Fibroblast of lung (primary cell): ENCODE measurements around the gene TGFB1. TPM values are rescaled to one million over a fixed set of nuclear protein-coding genes. Genes with fewer than 3 reads are reported as not detected.

Source experiments
- DNase-seq, 2 donors: peaks; one replicate each; pipeline versions ENCODE4 v3.0.0 to v3.0.0-alpha.2; 2010; ENCODE audit warnings: low read depth in 2 of 2
- H2AFZ ChIP-seq: 2 replicates; pipeline ENCODE4 v1.5.1; 2012; ENCODE audit warnings: low read length, control low read depth, inconsistent platforms
- H3K27ac ChIP-seq: 2 replicates; pipeline ENCODE4 v1.5.1; 2011; ENCODE audit warnings: low read length, control low read depth; ENCODE audit not compliant: insufficient read depth
- H3K27me3 ChIP-seq: 2 replicates; pipeline ENCODE4 v1.5.1; 2011; ENCODE audit warnings: mild to moderate bottlenecking, low read length; ENCODE audit not compliant: control insufficient read depth, insufficient read depth
- H3K36me3 ChIP-seq: 2 replicates; pipeline ENCODE4 v1.5.1; 2011; ENCODE audit warnings: low read length; ENCODE audit not compliant: control insufficient read depth, insufficient read depth
- H3K4me1 ChIP-seq: 2 replicates; pipeline ENCODE4 v1.5.1; 2011; ENCODE audit warnings: low read length; ENCODE audit not compliant: control insufficient read depth, insufficient read depth; ENCODE audit errors: extremely low read depth
- H3K4me2 ChIP-seq: 2 replicates; pipeline ENCODE4 v1.5.1; 2011; ENCODE audit warnings: low read length, control low read depth; ENCODE audit not compliant: insufficient read depth; ENCODE audit errors: extremely low read depth
- H3K4me3 ChIP-seq, 4 experiments: fragments of 200-600 bp in 1 of 4; sonication (generic) in 1 of 4; replicated peaks in 1 of 4; 2 replicates each; pipeline ENCODE4 v1.5.1; 2011 to 2016; ENCODE audit warnings: low read length in 4 of 4, low read depth in 3 of 4, mild to moderate bottlenecking in 3 of 4, control low read depth in 2 of 4, inconsistent platforms in 1 of 4, mixed read lengths in 1 of 4; ENCODE audit not compliant: insufficient read depth in 1 of 4; ENCODE audit errors: control extremely low read depth in 1 of 4
- H3K79me2 ChIP-seq: 2 replicates; pipeline ENCODE4 v1.5.1; 2012; ENCODE audit warnings: mild to moderate bottlenecking, low read length, inconsistent platforms; ENCODE audit not compliant: control insufficient read depth, insufficient read depth
- H3K9ac ChIP-seq: 2 replicates; pipeline ENCODE4 v1.5.1; 2011; ENCODE audit warnings: mild to moderate bottlenecking, low read length, control low read depth; ENCODE audit not compliant: insufficient read depth
- H3K9me3 ChIP-seq: 2 replicates; pipeline ENCODE4 v1.5.1; 2012; ENCODE audit warnings: low read depth, low read length; ENCODE audit not compliant: control insufficient read depth, insufficient read depth
- H4K20me1 ChIP-seq: 2 replicates; pipeline ENCODE4 v1.5.1; 2011; ENCODE audit warnings: low read length; ENCODE audit not compliant: control insufficient read depth, insufficient read depth; ENCODE audit errors: extremely low read depth
- CTCF ChIP-seq, 2 donors: IDR thresholded peaks in 1 of 2; conservative IDR thresholded peaks in 1 of 2; 1 replicate in 1 of 2; 2 replicates in 1 of 2; pipeline ENCODE4 v1.5.1; 2011 to 2012; ENCODE audit warnings: low read length in 2 of 2, control low read depth in 1 of 2, inconsistent platforms in 1 of 2, low read depth in 1 of 2, mild to moderate bottlenecking in 1 of 2
- EZH2 ChIP-seq: IDR thresholded peaks from 2 replicates; pipeline ENCODE4 v1.5.1; 2012; ENCODE audit warnings: low read length, control low read depth, mild to moderate bottlenecking; ENCODE audit errors: missing control alignments
- polyA plus RNA-seq, 2 donors: library from polyadenylated mRNA; depleted of rRNA in 1 of 2; stranded (reverse) in 1 of 2; unstranded in 1 of 2; fragments of >200 nt; gene quantifications; 2 replicates each; pipeline ENCODE4 v1.2.1, GENCODE V29; 2011 to 2012; ENCODE audit warnings: missing spikeins in 1 of 2
- total RNA-seq: library from RNA; depleted of rRNA; stranded (reverse); fragments of >200 nt; gene quantifications from 2 replicates; pipeline ENCODE4 v1.2.1, GENCODE V29; 2014

Gene TGFB1
- total and polyA plus RNA-seq, 2 donors (not counting 1 experiment from before 2014, with no cell fraction given), result 4.2 to 14.4 TPM

GRCh38 chr19:41328842-41329225, 24.9 kb downstream of the TGFB1 start:
- no peak overlapping the region for H3K4me3 ChIP-seq

GRCh38 chr19:41328157-41328841, 25.4 kb downstream of the TGFB1 start:
- Histone ChIP-seq H3K36me3 (peaks cover 16% of the 10 kb centered on the region), H2AFZ (no peak overlapping the region), H3K27me3 (no peaks in the 10 kb centered on the region), H4K20me1 (no peaks in the 10 kb centered on the region), H3K27ac (peak overlapping the region; percentile 67), H3K9me3 (no peaks in the 10 kb centered on the region), H3K4me2 (no peak overlapping the region), H3K9ac (no peak overlapping the region), H3K4me3 (no peak overlapping the region), H3K4me1 (peaks cover 41% of the 10 kb centered on the region), H3K79me2 (no peaks in the 10 kb centered on the region)
- TF ChIP-seq EZH2, result no peak
- TF ChIP-seq CTCF (conservative IDR thresholded peaks at IDR 0.05 in 1 of 2, IDR thresholded peaks at IDR 0.05 in 1 of 2; ENCODE audit: low read depth in 1 of 2, low read length in 2 of 2), result no peak
- DNase-seq, result peak; percentile 34 to 54

More at GRCh38 chr19:41328842-41329225, 24.9 kb downstream of the TGFB1 start:
- no peak for DNase-seq
- H3K36me3 ChIP-seq, result peaks cover 16% of the 10 kb centered on the region
- no peaks in the 10 kb centered on the region for H4K20me1 ChIP-seq
- no peak overlapping the region for H2AFZ ChIP-seq
- H3K27me3 ChIP-seq, result no peaks in the 10 kb centered on the region
- no peaks in the 10 kb centered on the region for H3K79me2 ChIP-seq
- H3K27ac ChIP-seq, result peak overlapping the region; percentile 35
- H3K4me1 ChIP-seq, result peaks cover 38% of the 10 kb centered on the region
- H3K9ac ChIP-seq, result no peak overlapping the region
- no peak overlapping the region for H3K4me2 ChIP-seq
- no peaks in the 10 kb centered on the region for H3K9me3 ChIP-seq
- TF ChIP-seq CTCF (conservative IDR thresholded peaks at IDR 0.05 in 1 of 2, IDR thresholded peaks at IDR 0.05 in 1 of 2; ENCODE audit: low read depth in 1 of 2, low read length in 2 of 2) (no peak), EZH2 (no peak)

GRCh38 chr19:41327576-41328156, 26.1 kb downstream of the TGFB1 start:
- H3K4me1 ChIP-seq, result peaks cover 47% of the 10 kb centered on the region

More at GRCh38 chr19:41327576-41328156, 26.1 kb downstream of the TGFB1 start:
- TF ChIP-seq EZH2, result no peak
- TF ChIP-seq CTCF (conservative IDR thresholded peaks at IDR 0.05 in 1 of 2, IDR thresholded peaks at IDR 0.05 in 1 of 2; ENCODE audit: low read depth in 1 of 2, low read length in 2 of 2), result no peak
- no peaks in the 10 kb centered on the region for H4K20me1 ChIP-seq
- no peaks in the 10 kb centered on the region for H3K9me3 ChIP-seq
- H3K27ac ChIP-seq, result peak overlapping the region; percentile 67
- H3K27me3 ChIP-seq, result no peaks in the 10 kb centered on the region
- H3K36me3 ChIP-seq, result peaks cover 16% of the 10 kb centered on the region
- H3K9ac ChIP-seq, result no peak overlapping the region
- DNase-seq, result peak; percentile 22 to 69
- H3K79me2 ChIP-seq, result no peaks in the 10 kb centered on the region
- H3K4me3 ChIP-seq, result no peak overlapping the region
- no peak overlapping the region for H3K4me2 ChIP-seq
- no peak overlapping the region for H2AFZ ChIP-seq
